ENCODE data around the gene TTC39A. TPM values are rescaled to one million over a fixed set of nuclear protein-coding genes. Genes with fewer than 3 reads are reported as not detected.

TTC39A gene
- total and polyA plus RNA-seq, 2 donors (not counting 1 experiment from before 2014, with no cell fraction given), result 0.28 to 1.5 TPM

GRCh38 chr1:51281807-51282206 is 48.6 kb downstream of the TTC39A start:
- no peaks in the 10 kb centered on the region for H3K9me3 ChIP-seq (ENCODE audit: control insufficient read depth, insufficient read depth, low read depth, low read length)
- no peak for DNase-seq (ENCODE audit: low read depth in 2 of 2)
- no peak overlapping the region for H3K9ac ChIP-seq (ENCODE audit: insufficient read depth, low read length)
- no peak overlapping the region for H3K4me2 ChIP-seq (ENCODE audit: extremely low read depth, insufficient read depth, low read length)
- H4K20me1 ChIP-seq (ENCODE audit: control insufficient read depth, extremely low read depth, insufficient read depth, low read length), result no peaks in the 10 kb centered on the region
- H3K27me3 ChIP-seq (ENCODE audit: control insufficient read depth, insufficient read depth, low read length), result no peaks in the 10 kb centered on the region
- no peak overlapping the region for H2AFZ ChIP-seq (ENCODE audit: low read length)
- no peak overlapping the region for H3K4me3 ChIP-seq (replicated peaks in 1 of 4; ENCODE audit: control extremely low read depth in 1 of 4, insufficient read depth in 1 of 4, low read depth in 3 of 4, low read length in 4 of 4)
- no peaks in the 10 kb centered on the region for H3K36me3 ChIP-seq (ENCODE audit: control insufficient read depth, insufficient read depth, low read length)
- TF ChIP-seq EZH2 (IDR thresholded peaks at IDR 0.05; ENCODE audit: low read length, missing control alignments) (no peak), CTCF (conservative IDR thresholded peaks at IDR 0.05 in 1 of 2, IDR thresholded peaks at IDR 0.05 in 1 of 2; ENCODE audit: low read depth in 1 of 2, low read length in 2 of 2) (no peak)
- H3K79me2 ChIP-seq (ENCODE audit: control insufficient read depth, insufficient read depth, low read length), result no peaks in the 10 kb centered on the region
- H3K27ac ChIP-seq (ENCODE audit: insufficient read depth, low read length), result no peak overlapping the region
- H3K4me1 ChIP-seq (ENCODE audit: control insufficient read depth, extremely low read depth, insufficient read depth, low read length), result no peaks in the 10 kb centered on the region

- Histone ChIP-seq H3K27ac (ENCODE audit: insufficient read depth, low read length) (no peak overlapping the region), H3K4me1 (ENCODE audit: control insufficient read depth, extremely low read depth, insufficient read depth, low read length) (no peaks in the 10 kb centered on the region), H3K9ac (ENCODE audit: insufficient read depth, low read length) (no peak overlapping the region), H2AFZ (ENCODE audit: low read length) (no peak overlapping the region), H3K27me3 (ENCODE audit: control insufficient read depth, insufficient read depth, low read length) (no peaks in the 10 kb centered on the region), H3K9me3 (ENCODE audit: control insufficient read depth, insufficient read depth, low read depth, low read length) (no peaks in the 10 kb centered on the region), H4K20me1 (ENCODE audit: control insufficient read depth, extremely low read depth, insufficient read depth, low read length) (no peaks in the 10 kb centered on the region), H3K4me2 (ENCODE audit: extremely low read depth, insufficient read depth, low read length) (no peak overlapping the region), H3K79me2 (ENCODE audit: control insufficient read depth, insufficient read depth, low read length) (no peaks in the 10 kb centered on the region), H3K4me3 (replicated peaks in 1 of 4; ENCODE audit: control extremely low read depth in 1 of 4, insufficient read depth in 1 of 4, low read depth in 3 of 4, low read length in 4 of 4) (no peak overlapping the region), H3K36me3 (ENCODE audit: control insufficient read depth, insufficient read depth, low read length) (no peaks in the 10 kb centered on the region)
- peak in 1 of 2 donors; percentile 30 for DNase-seq (ENCODE audit: low read depth in 2 of 2)
- TF ChIP-seq CTCF (conservative IDR thresholded peaks at IDR 0.05 in 1 of 2, IDR thresholded peaks at IDR 0.05 in 1 of 2; ENCODE audit: low read depth in 1 of 2, low read length in 2 of 2) (no peak), EZH2 (IDR thresholded peaks at IDR 0.05; ENCODE audit: low read length, missing control alignments) (no peak)
Observed at GRCh38 chr1:51280321-51280978, 49.9 kb downstream of the TTC39A start.

GRCh38 chr1:51276286-51276685 is 54.1 kb downstream of the TTC39A start:
- Histone ChIP-seq H3K9ac (ENCODE audit: insufficient read depth, low read length) (no peak overlapping the region), H3K4me2 (ENCODE audit: extremely low read depth, insufficient read depth, low read length) (no peak overlapping the region), H4K20me1 (ENCODE audit: control insufficient read depth, extremely low read depth, insufficient read depth, low read length) (no peaks in the 10 kb centered on the region), H3K9me3 (ENCODE audit: control insufficient read depth, insufficient read depth, low read depth, low read length) (no peaks in the 10 kb centered on the region), H3K4me1 (ENCODE audit: control insufficient read depth, extremely low read depth, insufficient read depth, low read length) (no peaks in the 10 kb centered on the region), H3K27ac (ENCODE audit: insufficient read depth, low read length) (no peak overlapping the region), H3K36me3 (ENCODE audit: control insufficient read depth, insufficient read depth, low read length) (no peaks in the 10 kb centered on the region), H3K4me3 (replicated peaks in 1 of 4; ENCODE audit: control extremely low read depth in 1 of 4, insufficient read depth in 1 of 4, low read depth in 3 of 4, low read length in 4 of 4) (no peak overlapping the region), H2AFZ (ENCODE audit: low read length) (no peak overlapping the region), H3K27me3 (ENCODE audit: control insufficient read depth, insufficient read depth, low read length) (no peaks in the 10 kb centered on the region), H3K79me2 (ENCODE audit: control insufficient read depth, insufficient read depth, low read length) (no peaks in the 10 kb centered on the region)
- DNase-seq (ENCODE audit: low read depth in 2 of 2), result no peak
- TF ChIP-seq EZH2 (IDR thresholded peaks at IDR 0.05; ENCODE audit: low read length, missing control alignments) (no peak), CTCF (conservative IDR thresholded peaks at IDR 0.05 in 1 of 2, IDR thresholded peaks at IDR 0.05 in 1 of 2; ENCODE audit: low read depth in 1 of 2, low read length in 2 of 2) (no peak)
